Thoracic aorta (tissue), 2 donors: ENCODE results near the gene SERPINH1. TPM values are rescaled to one million over a fixed set of nuclear protein-coding genes. Genes with fewer than 3 reads are reported as not detected.

Experiments used
- ATAC-seq: fragments of 150-250 bp; one replicate; pipeline ENCODE4 v1.8.0; 2017; ENCODE audit warnings: low read depth; ENCODE audit not compliant: insufficient number of reproducible peaks, low FRiP score
- DNase-seq: peaks from one replicate; pipeline ENCODE4 v3.0.0-alpha.2; 2020; ENCODE audit warnings: low spot score
- H3K27ac ChIP-seq, 2 donors: fragments of 200-600 bp; sonication (generic); 1 replicate in 1 of 2; 2 replicates in 1 of 2; pipeline ENCODE4 v1.5.1; 2016; ENCODE audit warnings: mild to moderate bottlenecking in 2 of 2, moderate library complexity in 2 of 2
- H3K27me3 ChIP-seq: fragments of 200-600 bp; sonication (generic); replicated peaks from 2 replicates; pipeline ENCODE4 v1.6.0; 2016; ENCODE audit warnings: mild to moderate bottlenecking; ENCODE audit not compliant: insufficient read depth
- H3K36me3 ChIP-seq: fragments of 200-600 bp; sonication (generic); one replicate; pipeline ENCODE4 v1.5.1; 2016
- H3K4me1 ChIP-seq, 2 donors: fragments of 200-600 bp; sonication (generic); 1 replicate in 1 of 2; 2 replicates in 1 of 2; pipeline versions ENCODE4 v1.5.1 to v1.6.0; 2016; ENCODE audit warnings: low read depth in 2 of 2, mild to moderate bottlenecking in 1 of 2; ENCODE audit not compliant: control insufficient read depth in 1 of 2
- H3K4me3 ChIP-seq: fragments of 200-600 bp; sonication (generic); 2 replicates; pipeline ENCODE4 v1.5.1; 2016; ENCODE audit warnings: mild to moderate bottlenecking
- H3K9me3 ChIP-seq: fragments of 200-600 bp; sonication (generic); 2 replicates; pipeline ENCODE4 v1.5.1; 2016
- total RNA-seq, 2 donors: library from RNA; depleted of rRNA; stranded (reverse); fragments of >200 nt; gene quantifications; one replicate each; pipeline versions ENCODE4 v1.1.0 to v1.2.3, GENCODE V29; 2016
- TF ChIP-seq, protein P1 (sequence below): fragments of 200-600 bp; sonication (generic); IDR thresholded peaks from one replicate; pipeline ENCODE4 v1.5.1; 2019; ENCODE audit warnings: antibody characterized with exemption

The SERPINH1 gene
- total RNA-seq, 2 donors from 2014 or later = 367 to 480 TPM

DNA sequence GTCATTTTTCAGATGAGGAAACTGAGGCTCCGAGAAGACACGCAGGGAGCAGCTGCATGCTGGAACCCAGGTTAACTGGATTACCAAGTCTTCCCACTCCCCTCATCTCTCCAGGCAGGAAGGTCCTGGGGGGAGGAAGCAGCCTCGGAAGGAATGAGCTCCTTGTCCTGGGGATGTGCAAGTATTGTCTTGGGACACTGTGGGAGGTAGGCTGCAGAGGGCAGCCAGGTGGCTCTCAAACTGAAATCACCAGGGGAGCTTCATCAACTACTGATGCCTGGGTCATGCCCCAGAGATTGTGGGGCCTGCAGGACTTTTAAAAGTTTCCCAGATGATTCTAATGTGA lies 43.9 kb upstream of the SERPINH1 start:
- TF ChIP-seq, protein P1, sequence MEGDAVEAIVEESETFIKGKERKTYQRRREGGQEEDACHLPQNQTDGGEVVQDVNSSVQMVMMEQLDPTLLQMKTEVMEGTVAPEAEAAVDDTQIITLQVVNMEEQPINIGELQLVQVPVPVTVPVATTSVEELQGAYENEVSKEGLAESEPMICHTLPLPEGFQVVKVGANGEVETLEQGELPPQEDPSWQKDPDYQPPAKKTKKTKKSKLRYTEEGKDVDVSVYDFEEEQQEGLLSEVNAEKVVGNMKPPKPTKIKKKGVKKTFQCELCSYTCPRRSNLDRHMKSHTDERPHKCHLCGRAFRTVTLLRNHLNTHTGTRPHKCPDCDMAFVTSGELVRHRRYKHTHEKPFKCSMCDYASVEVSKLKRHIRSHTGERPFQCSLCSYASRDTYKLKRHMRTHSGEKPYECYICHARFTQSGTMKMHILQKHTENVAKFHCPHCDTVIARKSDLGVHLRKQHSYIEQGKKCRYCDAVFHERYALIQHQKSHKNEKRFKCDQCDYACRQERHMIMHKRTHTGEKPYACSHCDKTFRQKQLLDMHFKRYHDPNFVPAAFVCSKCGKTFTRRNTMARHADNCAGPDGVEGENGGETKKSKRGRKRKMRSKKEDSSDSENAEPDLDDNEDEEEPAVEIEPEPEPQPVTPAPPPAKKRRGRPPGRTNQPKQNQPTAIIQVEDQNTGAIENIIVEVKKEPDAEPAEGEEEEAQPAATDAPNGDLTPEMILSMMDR = no peak
- Histone ChIP-seq H3K27me3 (no peaks in the 10 kb centered on the region), H3K27ac (no peak overlapping the region), H3K36me3 (no peaks in the 10 kb centered on the region), H3K4me3 (no peak overlapping the region), H3K9me3 (no peaks in the 10 kb centered on the region), H3K4me1 (peaks cover 3 to 33% of the 10 kb centered on the region in 2 donors)
- no peak for DNase-seq
- ATAC-seq = no peak

DNA sequence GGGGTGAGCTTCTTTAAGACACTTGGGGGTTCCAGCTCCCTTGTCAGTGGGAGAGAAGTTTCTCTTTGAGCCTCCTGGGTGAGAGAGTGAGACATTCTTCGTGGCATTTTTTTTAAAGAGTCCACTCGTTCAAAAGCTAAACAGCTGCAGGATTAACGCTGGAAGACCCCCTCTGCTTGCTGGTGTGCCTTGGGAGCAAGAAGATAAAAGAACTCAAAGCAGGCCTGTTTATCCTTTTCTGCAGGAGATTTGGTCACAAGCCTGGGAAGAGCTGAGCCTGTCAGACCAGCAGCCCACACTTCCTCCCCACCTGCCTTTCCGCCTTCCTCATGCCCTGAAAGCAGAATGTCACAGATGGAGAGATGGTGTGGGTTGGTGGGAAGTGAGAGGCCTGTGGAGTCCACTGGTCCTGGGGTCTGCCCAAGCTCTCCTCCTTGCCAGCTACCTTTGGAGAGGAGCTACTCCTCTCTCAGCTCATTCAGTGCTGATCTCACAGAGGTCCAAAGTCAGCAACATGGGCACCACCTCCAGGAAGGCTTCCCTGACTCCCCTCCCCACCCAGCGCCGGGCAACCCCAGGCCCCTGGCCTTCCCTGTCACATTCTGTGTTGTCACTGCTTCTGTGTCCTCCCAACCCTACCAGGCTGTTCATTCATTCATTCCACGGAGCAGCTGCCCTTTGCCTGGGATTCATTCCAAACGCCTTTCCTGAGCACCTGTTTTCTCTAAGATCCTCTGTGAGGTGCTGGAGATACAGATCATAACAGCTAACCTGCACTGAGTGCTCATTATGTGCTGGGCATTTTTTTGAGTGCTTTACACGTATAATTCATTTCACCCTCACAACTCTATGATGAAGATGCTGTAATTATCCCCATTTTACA lies 43.0 kb upstream of the SERPINH1 start:
- H3K36me3 ChIP-seq = no peaks in the 10 kb centered on the region
- H3K27me3 ChIP-seq = no peaks in the 10 kb centered on the region
- H3K4me1 ChIP-seq = peaks cover 3 to 36% of the 10 kb centered on the region in 2 donors
- ATAC-seq = no peak
- TF ChIP-seq, protein P1 = no peak
- no peak for DNase-seq
- no peaks in the 10 kb centered on the region for H3K9me3 ChIP-seq
- no peak overlapping the region for H3K4me3 ChIP-seq
- no peak overlapping the region for H3K27ac ChIP-seq

DNA sequence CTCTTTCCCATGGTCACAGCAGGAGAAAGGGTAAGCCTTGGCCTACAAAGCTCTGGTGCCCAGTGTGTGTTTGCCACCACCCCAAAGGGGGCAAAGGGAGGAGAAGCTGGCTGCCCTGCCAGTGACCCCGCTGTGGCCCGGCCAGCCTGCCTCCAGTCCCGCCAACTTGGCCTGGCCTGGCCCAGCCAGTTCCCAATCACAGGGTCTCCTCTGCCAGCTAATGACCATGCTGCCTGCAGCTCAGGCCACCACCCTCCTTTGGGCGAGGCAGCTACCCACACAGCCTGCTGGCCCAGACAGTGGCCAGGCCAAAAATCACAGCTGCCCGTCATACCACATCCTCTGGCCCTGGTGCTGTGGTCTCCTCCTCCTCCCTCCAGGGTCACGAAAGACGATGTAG lies 41.4 kb upstream of the SERPINH1 start:
- H3K4me1 ChIP-seq = peaks cover 3 to 48% of the 10 kb centered on the region in 2 donors
- TF ChIP-seq, protein P1 = no peak
- H3K36me3 ChIP-seq = no peaks in the 10 kb centered on the region
- H3K27ac ChIP-seq = peak overlapping the region; percentile 74 to 82
- no peaks in the 10 kb centered on the region for H3K9me3 ChIP-seq
- no peaks in the 10 kb centered on the region for H3K27me3 ChIP-seq
- no peak overlapping the region for H3K4me3 ChIP-seq
- peak; percentile 65 for DNase-seq
- ATAC-seq = peak; percentile 19

DNA sequence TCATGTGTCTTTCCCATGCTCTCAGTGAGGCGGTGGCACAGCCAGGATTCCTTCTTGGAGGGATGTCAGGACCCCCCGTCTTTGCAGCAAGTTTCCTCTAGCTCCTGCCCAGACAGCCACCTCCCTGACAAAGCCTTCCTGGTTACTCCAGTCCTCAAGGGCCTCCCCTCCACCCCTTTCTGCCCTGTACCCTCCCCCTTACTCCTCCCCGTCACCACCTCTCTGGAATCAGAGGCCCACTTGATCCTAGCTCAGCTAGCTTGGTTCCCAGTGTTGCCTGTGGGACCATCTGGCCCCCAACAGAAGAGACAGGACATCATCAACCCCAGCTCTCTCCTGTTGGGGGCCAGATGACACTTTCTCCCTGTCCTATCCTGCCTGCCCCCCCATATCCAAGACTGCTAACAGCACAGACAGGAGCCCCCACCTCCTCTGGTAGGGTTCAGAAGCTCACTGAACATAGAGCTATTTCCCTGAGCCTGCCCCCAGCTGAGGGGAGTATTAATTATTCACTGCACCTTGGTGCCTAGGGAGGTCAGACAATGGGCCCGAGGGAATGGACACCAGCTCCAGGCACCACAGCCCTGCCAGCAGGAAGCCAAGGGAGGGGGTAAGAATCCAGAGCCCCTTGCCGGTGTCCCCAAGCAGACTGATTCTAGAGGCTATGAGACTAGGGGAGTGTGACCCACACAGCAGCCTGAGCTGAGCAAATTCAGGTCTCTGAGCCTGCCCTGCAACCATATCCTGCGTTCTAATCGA lies 39.6 kb upstream of the SERPINH1 start:
- H3K4me1 ChIP-seq = peaks cover 3 to 48% of the 10 kb centered on the region in 2 donors
- TF ChIP-seq, protein P1 = no peak
- no peaks in the 10 kb centered on the region for H3K9me3 ChIP-seq
- H3K27me3 ChIP-seq = no peaks in the 10 kb centered on the region
- no peak overlapping the region for H3K27ac ChIP-seq
- no peak overlapping the region for H3K4me3 ChIP-seq
- H3K36me3 ChIP-seq = no peaks in the 10 kb centered on the region
- DNase-seq = no peak
- ATAC-seq = no peak

DNA sequence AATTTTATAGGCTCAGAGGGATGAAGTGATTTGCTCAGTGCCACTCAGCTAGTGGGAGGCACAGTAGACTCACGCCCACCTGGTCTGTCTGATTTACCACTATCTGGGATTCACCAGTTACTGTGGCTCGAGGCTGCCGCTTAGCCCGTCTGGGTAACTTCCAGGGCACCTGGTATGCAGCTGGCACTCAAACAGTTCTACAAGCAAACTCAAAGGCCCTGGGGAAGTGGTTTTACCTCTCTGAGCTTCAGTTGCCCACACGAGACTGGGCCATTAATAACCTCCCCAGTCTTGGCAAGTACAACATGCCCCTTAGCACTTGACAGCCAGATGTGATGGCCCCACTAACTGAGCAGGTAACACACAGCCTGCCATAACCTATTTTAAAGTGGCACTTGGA lies 38.9 kb upstream of the SERPINH1 start:
- Histone ChIP-seq H3K9me3 (no peaks in the 10 kb centered on the region), H3K27me3 (no peaks in the 10 kb centered on the region), H3K4me1 (peaks cover 3 to 48% of the 10 kb centered on the region in 2 donors), H3K36me3 (no peaks in the 10 kb centered on the region), H3K4me3 (no peak overlapping the region), H3K27ac (no peak overlapping the region)
- DNase-seq = no peak
- no peak for ATAC-seq
- TF ChIP-seq, protein P1 = no peak
